HG03439 (cell line): ENCODE data around the gene BICD2.
"Not testable (repeated sequence)": the region's sequence is repeated elsewhere in the genome, so short reads cannot be mapped to it uniquely, and the experiment has no call there.

Source experiments
- ATAC-seq: cut with Tn5 transposase; IDR thresholded peaks from one replicate; pipeline ENCODE4 v1.9.1; 2021; ENCODE audit warnings: mild to moderate bottlenecking, moderate library complexity; ENCODE audit not compliant: unreplicated experiment

The BICD2 gene

GRCh38 chr9:92764381-92764987 lies at the start of gene BICD2:
BICD2 (minus strand) TSS chr9:92764833; CDS start chr9:92764744, 89 bp downstream.
- ATAC-seq: peak; percentile 1

DNA sequence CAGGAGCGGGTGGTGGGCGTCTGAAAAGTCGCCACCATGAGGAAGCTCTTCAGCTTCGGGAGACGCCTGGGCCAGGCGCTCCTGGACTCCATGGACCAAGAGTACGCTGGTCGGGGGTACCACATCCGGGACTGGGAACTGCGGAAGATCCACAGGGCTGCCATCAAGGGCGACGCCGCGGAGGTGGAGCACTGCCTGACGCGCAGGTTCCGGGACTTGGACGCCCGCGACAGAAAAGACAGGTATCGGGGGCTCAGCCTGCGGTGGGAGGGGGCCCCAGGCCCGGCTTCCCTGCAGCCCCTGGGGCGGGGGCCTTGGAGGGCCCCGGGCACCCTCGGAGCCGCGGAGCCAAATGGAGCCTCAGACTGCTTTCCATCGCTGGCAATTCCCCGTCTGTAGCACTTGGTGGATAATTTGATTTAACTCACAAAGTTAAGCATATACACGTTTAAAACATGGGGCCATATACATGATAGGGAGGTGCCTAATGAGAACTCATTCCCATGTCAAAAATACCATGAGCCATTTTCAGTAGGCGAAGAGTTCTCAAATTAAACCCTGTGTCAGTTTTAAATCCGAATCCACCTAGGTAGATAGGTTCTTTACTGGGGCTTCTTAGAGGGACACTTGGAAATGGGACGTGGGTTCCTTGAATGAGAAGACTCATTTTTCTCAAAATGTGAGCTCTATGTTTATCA lies 45.1 kb upstream of the BICD2 start:
- not testable (repeated sequence) for ATAC-seq

DNA sequence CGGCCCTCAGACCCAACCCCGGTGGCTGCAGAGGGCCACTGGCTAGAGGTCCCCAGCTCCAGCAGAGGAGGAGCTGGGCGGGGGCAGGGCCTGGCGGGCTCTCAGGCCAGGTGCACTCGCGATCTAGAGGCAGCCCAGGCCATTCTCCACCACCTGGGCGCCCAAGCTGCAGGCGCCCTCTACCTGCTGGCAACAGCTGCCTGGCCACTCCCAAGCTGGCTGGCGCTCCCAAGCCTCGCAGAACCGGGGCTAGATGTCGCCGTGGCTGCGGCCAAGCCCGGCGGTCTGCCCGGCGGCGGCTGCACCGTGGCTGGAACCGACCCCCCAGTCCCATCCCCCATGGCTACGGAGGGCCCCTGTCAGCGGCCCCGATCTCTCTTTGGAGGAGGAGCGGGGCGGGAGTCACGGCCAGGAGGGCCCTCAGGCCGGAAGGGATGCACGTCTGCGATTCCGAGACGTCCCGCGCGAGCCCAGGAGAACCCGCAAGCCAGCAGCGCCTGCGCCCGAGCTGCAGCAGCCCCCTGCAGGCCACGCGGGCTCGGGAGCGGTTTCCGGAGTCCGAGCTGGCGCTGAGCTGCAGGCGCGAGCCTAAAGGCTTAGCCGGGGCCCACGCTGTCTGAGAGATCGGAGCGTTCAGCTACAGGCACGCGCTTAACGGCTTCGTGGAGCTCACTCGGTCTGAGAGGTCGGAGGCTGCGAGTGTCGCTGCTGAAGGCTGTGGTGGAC lies 44.3 kb upstream of the BICD2 start:
- no peak for ATAC-seq

GRCh38 chr9:92807757-92808725 lies 43.4 kb upstream of the BICD2 start:
- ATAC-seq: no peak

DNA sequence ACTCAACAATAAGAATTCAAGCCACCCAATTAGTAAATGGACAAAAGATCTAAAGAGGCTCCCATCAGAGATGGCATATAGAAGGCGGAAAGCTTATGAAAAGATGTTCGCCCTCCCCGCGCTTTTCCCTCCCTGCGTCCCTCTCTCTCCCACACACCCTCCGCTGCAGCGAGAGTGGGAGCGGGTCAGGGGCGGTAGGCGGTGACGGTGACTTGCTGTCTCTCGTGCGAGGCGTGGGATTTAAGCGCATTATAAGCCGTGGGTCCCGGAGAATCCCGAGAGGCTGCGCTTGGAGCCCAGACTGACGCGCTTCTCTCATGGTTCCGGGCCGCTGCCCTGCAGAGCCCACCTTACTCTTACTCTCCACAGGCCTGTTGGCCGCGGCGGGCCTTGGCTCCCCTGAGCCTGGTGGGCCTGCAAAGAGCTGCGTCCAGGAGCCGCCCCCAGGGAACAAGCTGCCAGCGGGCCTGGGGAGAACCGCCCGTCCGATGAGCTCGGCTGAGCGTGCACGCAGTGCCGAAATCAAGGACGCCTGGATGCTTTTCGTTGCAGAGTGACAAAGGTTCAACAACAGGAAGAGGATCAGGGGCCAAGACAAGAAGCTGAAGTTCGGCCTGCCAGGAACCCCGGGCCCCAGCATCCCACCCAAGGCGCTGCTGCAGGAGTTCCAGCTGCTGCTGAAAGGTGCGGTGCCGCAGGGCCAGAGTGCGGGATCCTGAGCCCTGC lies 42.6 kb upstream of the BICD2 start:
- no peak for ATAC-seq

- no peak for ATAC-seq
These were observed 40.1 kb upstream of the BICD2 start for GRCh38 chr9:92804727-92805126.

DNA sequence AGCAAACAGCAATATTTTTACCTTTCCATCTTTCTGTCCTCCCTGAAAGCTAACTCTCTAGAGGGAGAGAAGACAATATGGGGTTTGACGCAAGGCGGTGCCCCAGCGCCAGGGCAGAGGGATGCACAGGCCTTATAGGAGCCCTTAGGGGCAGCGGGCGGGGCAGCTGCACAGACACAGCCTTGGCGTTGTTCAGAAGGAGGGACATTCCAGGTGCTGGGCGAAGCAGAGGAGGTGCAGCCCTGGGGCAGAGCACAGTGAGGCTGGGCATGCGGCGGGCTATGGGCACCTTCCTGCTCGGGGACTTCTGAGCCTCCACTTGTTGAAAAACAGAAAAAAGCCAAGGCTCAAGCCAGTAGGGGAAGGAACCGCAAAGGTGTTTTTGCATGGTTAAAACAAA lies 33.7 kb upstream of the BICD2 start:
- ATAC-seq: no peak

- ATAC-seq: not testable (repeated sequence)
These were observed 31.7 kb upstream of the BICD2 start for GRCh38 chr9:92796337-92796804.

DNA sequence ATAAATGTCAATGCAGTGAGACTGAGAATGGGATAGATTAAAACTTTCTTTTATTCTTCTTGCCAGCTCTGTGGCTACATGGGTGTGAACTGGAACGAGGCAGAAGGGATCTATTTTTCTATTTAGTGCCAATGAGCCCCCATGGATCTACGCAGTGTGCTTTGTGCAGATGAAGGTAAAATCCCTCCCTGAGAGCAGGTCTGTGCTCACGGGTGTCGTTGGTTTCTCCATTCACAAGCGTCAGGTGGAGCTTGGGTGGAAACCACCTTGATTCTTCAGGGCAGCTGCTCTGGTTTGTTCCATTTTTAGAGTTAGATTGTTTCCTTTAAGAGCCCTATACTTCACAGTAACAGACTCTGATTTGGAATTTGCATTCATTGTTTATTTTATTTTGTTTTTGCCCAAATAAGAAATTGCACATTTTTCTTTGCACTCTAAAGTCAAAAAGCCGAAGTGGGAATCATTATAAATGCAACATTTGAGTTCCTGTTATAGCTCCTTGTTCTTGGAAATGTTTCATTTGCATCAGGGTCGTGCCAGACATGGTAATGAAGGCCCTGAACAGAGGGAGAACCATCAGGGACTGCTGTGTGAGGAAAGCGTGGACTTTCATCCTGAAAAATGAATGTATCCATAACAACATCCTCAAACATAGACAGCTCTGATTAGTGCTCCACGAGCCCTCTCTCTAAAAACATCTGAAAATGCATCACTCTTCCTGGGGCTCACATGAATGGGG lies 31.1 kb upstream of the BICD2 start:
- ATAC-seq: no peak

DNA sequence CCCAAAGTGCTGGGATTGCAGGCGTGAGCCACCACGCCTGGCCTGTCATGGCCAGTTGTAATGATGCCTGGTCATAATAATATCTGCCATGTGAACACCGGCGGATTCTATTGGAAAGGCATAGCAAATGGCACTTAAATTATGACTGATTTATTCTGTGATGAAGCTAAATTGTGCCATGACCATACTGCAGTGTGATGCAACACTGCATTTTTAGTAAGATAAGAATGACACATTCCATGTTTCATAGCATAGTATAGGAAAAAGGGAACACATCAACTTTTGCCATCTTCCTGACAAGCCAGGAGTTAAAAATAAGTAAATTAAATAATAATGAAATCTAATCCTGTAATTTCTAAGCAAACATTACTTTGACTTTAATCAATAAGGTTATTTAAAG lies 30.4 kb upstream of the BICD2 start:
- no peak for ATAC-seq

- ATAC-seq: no peak
These were observed 29.8 kb upstream of the BICD2 start for GRCh38 chr9:92794426-92794825.

- ATAC-seq: no peak
These were observed 26.2 kb upstream of the BICD2 start for GRCh38 chr9:92790542-92791527.

DNA sequence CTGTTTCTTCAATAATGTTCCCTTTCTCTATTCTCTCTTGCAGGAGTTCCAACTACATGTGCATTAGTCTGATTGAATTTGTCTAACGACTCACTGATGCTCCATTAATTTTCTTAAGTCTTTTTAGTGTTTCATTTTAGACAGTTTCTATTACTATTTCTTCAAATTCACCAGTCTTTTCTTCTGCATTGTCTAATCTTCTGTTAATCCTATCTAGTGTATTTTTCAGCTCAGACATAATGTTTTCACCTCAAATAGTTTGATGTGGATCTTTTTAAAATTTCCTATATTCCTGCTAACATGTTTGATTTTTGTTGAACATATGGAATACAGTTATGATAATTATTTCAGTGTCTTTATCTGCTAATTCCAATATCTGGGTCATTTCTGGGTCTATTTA lies 21.7 kb upstream of the BICD2 start:
- no peak for ATAC-seq

DNA sequence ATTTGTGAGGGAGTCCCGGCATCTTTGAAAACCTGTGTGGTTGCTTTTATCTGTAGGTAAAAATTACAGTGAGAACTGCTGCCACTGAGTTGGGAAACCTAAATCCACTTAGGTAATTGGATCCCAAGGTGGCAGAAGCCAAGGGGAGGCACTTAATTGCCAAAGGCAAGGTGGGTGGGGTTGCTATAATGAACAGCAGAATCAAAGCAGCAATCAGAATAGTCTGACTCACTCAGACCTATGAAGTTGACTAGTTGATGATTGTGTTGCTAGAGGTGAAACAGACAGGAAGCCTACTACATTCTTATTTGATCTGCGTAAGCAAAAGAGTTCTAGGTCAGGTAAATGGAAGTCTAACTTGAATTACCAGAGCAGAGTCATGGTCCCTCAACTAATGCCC lies 17.3 kb upstream of the BICD2 start:
- no peak for ATAC-seq

DNA sequence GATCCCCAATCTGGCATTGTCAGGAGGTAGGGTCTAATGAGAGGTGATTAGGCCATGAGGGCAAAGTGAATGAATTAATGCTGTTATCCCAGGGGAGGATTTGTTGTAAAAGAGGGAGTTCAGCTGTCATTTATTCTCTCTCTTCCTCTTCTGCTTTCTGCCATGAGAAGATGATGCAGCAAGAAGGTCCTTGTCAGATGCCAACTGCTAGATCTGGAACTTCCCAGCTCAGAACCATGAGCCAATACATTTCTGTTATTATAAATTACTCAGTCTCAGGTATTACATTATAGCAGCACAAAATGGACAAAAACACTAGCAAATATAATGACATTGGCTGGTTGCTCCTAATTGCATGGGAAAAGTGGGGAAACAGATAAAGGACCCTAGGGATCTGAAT lies 15.6 kb upstream of the BICD2 start:
- ATAC-seq: no peak

DNA sequence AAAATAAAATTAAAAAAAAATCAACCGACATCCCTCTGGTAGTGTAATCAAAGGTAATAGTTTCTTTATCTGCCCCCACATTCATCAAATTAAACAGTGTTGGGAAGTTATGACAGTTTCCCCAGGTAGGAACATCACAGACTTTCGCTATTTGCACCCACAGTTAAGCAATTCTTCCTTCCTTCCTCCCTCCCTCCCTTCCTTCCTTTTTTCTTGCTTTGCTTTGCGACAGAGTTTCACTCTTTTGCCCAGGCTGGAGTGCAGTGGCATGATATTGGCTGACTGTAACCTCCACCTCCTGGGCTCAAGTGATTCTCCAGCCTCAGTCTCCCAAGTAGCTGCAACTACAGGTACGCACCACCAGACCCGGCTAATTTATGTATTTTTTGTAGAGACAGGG lies 10.8 kb upstream of the BICD2 start:
- ATAC-seq: no peak

- ATAC-seq: no peak
These were observed 9.6 kb upstream of the BICD2 start for GRCh38 chr9:92774274-92774673.

DNA sequence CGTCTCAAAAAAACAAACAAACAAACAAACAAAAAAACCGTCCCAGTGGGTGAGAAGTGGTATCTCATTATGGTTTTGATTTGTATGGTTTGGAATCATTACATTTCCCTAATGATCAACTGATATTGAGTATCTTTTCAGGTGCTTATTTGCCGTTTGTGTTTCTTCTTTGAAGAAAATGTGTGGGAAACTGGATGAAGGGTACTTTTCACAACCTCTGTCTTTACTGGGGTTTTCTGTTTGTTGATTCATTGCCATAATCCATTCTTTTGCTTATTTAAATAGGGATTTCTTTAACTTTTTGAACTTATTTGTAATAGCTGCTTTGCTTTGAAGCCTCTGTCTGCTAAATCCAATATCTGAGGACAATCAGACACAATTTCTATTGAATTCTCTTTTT lies 9.2 kb upstream of the BICD2 start:
- ATAC-seq: no peak
